OCI-M2 (cell line): ENCODE measurements around the gene ZNF143.
"Not testable (repeated sequence)": the region's sequence is repeated elsewhere in the genome, so short reads cannot be mapped to it uniquely, and the experiment has no call there.

ENCODE experiments used
- DNase-seq: peaks from one replicate; lab custom pipeline; 2025; ENCODE audit not compliant: unreplicated experiment; lab: John Stamatoyannopoulos, UW

The ZNF143 gene

GRCh38 chr11:9535189-9535781 is 74.5 kb downstream of the ZNF143 start:
- peak; percentile 11 for DNase-seq

- DNase-seq = no peak
Observed at GRCh38 chr11:9538548-9538947, 77.7 kb downstream of the ZNF143 start.

DNA sequence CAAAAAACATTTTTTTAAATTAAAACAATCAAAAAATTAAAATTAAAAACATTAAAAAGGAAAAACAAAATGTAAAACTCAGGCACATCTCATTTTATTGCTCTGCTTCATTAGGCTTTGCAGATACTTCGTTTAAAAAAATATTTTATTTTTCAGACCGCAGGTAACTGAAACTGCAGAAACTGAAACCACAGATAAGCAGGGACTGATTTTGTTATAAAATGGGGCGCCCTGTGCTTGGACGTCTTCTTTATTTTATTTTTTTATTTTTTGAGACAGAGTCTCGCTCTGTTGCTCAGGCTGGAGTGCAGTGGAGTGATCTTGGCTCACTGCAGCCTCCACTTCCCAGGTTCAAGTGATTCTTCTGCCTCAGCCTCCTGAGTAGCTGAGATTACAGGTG is 88.4 kb downstream of the ZNF143 start:
- not testable (repeated sequence) for DNase-seq

DNA sequence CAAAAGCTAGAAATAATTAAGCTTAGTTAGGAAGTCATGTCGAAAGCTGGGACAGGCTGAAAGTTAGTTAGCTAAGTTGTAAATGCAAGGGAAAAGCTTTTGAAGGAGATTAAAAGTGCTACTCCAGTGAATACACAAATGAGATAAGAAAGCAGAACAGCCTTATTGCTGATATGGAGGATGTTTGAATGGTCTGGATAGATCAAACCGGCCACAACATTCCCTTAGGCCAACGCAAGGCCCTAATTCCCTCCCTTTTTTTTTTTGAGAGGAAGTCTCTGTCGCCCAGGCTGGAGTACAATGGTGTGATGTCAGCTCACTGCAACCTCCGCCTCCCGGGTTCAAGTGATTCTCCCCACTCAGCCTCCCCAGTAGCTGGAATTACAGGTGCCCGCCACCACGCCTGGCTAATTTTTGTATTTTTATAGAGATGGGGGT is 89.4 kb downstream of the ZNF143 start:
- DNase-seq = peak; percentile 56

- DNase-seq = no peak
Observed at GRCh38 chr11:9561279-9561982, 100.6 kb downstream of the ZNF143 start.

- DNase-seq = no peak
Observed at GRCh38 chr11:9562716-9563115, 101.9 kb downstream of the ZNF143 start.

- DNase-seq = no peak
Observed at GRCh38 chr11:9563196-9563730, 102.5 kb downstream of the ZNF143 start.

GRCh38 chr11:9565822-9566560 is 105.2 kb downstream of the ZNF143 start:
- DNase-seq = peak; percentile 60

GRCh38 chr11:9566561-9567063 is 105.8 kb downstream of the ZNF143 start:
- DNase-seq = no peak

GRCh38 chr11:9567401-9567800 is 106.6 kb downstream of the ZNF143 start:
- no peak for DNase-seq

DNA sequence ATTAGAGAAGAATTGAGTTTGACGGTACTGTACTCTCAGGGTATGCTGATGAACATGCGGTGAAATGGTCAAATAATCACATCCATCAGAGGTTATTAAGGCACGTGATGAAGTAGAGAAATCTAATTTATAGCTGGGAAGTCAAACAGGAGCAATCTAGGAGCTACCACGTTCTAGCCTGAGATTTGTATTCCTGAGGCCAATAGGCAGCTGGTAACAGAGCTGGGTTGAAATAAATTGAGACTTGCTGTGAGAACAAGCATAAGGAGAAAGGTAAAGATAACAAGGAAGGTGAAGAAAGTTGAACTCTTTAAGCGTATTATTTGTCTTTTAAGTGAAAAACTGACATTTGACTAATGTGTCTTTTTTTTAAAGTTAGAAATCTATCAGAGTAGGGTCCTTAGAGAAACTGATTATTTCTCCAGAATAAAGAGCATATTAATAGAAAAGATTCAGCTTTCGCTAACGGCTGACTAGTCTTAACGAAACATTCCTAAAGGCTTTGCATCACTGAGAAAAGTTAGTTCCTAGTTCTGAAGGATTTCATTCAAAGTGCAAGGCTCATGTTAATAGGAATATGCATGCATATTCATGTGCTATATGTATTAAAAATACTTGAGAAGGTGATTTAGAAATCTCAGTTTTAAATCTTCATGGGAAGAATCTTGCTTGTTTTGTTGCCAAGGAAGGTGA is 107.5 kb downstream of the ZNF143 start:
- DNase-seq = no peak

DNA sequence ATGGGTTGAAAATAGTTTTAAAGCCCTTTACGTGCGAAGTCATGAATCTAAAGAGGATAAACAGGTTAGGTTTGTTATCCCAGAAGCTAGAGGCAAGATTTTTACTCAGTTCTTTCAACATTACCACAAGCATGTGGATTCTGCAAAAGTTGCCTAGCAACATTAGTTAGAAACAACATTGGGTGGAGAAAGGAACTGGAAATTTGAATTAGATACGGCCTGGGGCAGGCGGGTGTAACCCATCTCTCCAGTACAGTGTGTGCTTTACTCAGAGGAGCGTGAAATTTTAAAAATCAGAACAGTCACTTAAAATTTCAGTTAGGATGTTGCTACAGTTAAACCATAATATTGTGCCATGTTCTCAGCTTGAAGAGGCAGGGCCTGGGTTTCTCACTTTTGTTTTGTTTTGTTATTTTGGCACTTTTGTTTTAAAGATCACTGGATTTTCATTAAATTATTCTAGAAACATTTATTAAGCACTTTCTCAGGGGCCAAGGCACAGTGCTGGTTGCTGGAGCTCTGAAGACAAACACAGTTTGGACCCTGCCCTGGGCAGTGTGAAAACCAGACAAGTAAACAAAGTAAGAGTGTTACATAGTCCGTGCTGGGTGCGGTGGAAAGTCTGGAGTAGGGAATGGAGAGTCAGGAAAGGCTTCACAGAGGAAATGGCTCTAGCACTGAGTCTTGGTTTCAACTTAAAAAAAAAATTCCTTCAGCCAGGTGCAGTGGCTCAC is 108.2 kb downstream of the ZNF143 start:
- no peak for DNase-seq

DNA sequence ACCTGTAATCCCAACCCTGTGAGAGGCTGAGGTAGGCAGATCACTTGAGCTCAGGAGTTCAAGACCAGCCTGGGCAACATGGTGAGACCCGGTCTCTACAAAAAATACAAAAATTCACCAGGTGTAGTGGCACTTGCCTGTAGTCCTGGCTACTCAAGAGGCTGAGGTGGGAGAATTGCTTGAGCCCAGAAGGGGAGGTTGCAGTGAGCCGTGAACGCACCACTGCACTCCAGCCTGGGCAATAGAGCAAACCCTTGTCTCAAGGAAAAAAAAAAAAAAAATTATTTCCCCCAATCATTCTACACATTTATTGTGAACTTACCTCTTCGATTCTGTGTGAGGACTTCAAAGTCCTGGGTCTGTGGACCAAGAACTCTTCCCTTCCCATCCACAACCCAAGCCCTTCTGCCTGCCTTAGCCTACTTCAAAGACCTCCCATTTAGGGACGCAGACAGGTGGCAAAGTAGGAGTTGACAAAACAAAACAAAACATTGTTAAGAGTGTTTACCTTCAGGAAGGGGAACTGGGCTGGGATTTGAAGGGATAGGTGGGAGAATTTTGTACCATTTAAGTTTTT is 108.9 kb downstream of the ZNF143 start:
- no peak for DNase-seq

DNA sequence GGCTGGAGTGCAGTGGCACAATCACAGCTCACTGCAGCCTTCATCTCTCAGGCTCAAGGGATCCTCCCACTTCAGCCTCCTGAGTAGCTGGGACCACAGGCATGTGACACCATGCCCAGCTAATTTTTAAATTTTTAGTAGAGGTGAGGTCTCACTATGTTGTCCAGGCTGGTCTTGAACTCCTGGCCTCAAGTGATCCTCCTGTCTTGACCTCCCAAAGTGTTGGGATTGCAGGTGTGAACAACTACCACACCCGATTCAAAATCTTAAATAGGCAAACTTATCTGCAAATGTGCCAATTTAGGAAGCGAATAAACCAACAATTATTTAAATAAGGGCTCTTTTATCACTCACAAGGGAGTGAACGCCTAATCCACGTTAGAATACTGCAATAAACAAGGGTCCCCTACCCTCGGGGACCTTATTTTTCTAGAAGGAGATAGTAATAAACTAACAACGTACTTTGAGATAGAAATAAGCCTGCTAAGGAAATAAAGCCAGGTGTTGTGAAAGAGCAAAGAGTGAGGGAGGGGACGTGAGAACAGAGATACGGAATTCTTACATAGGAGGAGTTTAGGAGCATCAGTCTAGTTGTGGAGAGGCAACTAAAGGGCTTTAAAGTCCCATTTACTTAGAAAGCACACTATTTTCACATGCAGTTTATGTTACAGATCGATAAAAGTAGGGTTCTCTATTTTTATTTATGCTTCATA is 109.7 kb downstream of the ZNF143 start:
- no peak for DNase-seq

DNA sequence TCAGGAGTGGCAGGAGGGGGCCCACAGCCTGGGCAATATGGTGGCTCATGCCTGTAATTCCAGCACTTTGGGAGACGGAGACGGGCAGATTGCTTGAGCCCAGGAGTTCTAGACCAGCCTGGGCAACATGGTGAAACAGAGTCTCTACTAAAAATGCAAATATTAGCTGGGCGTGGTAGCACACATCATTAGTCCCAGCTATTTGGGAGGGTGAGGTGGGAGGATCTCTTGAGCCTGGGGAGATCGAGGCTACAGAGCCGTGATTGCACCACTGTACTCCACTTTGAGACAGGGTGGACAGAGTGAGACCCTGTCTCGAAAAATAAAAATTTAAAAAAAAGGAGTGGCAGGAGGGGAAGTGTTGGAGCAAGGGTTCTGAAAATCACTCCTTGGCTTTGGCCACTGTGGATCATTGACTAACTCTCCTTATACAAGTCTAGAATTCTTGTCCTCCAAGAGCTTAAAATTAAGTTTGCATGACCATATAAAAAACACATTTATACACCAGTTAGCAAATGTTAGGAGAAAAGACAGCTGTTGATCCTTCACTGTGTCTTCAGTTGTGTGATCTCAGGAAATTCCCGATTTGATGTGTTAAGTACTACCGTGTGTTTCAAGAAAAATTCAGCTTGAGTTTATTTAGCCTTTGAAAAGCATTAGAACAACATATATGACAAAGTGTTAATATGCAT is 110.4 kb downstream of the ZNF143 start:
- DNase-seq = no peak

- no peak for DNase-seq
Observed at GRCh38 chr11:9571763-9572115, 110.9 kb downstream of the ZNF143 start.

DNA sequence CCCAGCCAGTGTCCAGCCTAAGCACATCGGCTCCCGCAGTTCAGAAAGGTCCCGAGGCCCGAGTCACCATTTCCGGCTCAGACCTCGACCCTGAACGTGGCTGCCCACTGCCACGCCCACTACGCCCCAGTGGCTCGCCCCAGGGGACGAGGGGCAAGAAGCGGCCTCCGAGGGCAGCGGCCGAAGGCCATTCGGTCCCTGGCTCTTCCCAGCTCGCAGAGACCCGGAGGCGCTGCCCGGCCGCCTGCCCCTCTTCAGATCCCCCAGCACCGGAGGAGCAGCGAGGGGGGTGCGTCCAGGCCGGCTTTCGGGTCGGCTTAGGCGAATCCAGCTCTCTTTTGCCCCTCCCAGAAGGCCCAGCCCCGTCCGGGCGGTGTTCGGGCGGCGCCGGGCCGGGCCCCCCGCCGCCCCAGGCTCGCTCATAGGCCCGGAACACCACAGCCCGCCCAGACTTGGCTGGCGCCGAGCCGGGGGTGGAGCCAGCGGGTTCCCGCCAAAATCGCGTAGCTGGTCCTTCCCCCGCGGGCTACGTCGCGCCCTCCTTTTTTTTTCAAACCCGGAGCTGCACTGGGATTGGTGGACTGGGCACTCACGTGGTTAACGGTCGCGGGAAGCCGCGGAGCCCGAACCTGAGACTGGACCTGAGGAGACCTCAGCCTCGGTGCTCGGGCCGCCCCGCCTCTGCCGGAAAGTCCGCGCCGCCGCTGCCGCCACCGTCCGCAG is 112.4 kb downstream of the ZNF143 start, which contains the start of gene WEE1:
TSS of gene WEE1 (plus strand) at position 619 of the 723 bp plus-strand sequence. CDS start 264 bp downstream, outside the sequence.
- peak; percentile 74 for DNase-seq
